HEK293 (cell line): ENCODE measurements around the gene B3GLCT.

ENCODE experiments used
- CTCF ChIA-PET: fragments of 350-600 bp; formaldehyde crosslinking; extraction: SDS; loops from one replicate; lab custom pipeline; 2021; ENCODE audit warnings: antibody characterized with exemption; lab: Yijun Ruan, JAX
- POLR2A ChIA-PET: fragments of 300-600 bp; formaldehyde crosslinking; extraction: SDS; loops from one replicate; lab custom pipeline; 2020; ENCODE audit warnings: antibody characterized with exemption, inconsistent platforms; lab: Yijun Ruan, JAX
- H3K27ac ChIP-seq: fragments of 200-500 bp; sonication (Bioruptor generic); 2 replicates; pipeline ENCODE4 v1.5.1; 2014; ENCODE audit warnings: low read depth, low read length, control low read depth, inconsistent platforms; ENCODE audit errors: extremely low read depth
- H3K36me3 ChIP-seq, 2 experiments: fragments of 200-500 bp in 1 of 2; sonication (Bioruptor generic) in 1 of 2; 1 replicate in 1 of 2; 2 replicates in 1 of 2; pipeline ENCODE4 v1.5.1; 2014 to 2017; ENCODE audit warnings: inconsistent platforms in 2 of 2, low read length in 2 of 2; ENCODE audit not compliant: control insufficient read depth in 2 of 2, insufficient read depth in 1 of 2
- H3K4me1 ChIP-seq: fragments of 200-500 bp; sonication (Bioruptor generic); 2 replicates; pipeline ENCODE4 v1.5.1; 2014; ENCODE audit warnings: mild to moderate bottlenecking, low read length, inconsistent platforms; ENCODE audit not compliant: control insufficient read depth, insufficient read depth
- H3K4me3 ChIP-seq: 2 replicates; pipeline ENCODE4 v1.5.1; 2011; ENCODE audit warnings: low read depth, mild to moderate bottlenecking, control low read depth, low read length, moderate library complexity
- H3K9me3 ChIP-seq: fragments of 200-500 bp; sonication (Bioruptor generic); 2 replicates; pipeline ENCODE4 v1.5.1; 2014; ENCODE audit warnings: low read depth, low read length, inconsistent platforms; ENCODE audit not compliant: control insufficient read depth, insufficient read depth
- SETDB1 ChIP-seq: IDR thresholded peaks from one replicate; pipeline ENCODE4 v1.6.1; 2017; ENCODE audit warnings: mild to moderate bottlenecking, low read length, moderate library complexity, mixed read lengths; ENCODE audit not compliant: insufficient read length
- SP3 ChIP-seq: fragments of 450-650 bp; formaldehyde crosslinking; IDR thresholded peaks from 2 replicates; pipeline ENCODE4 v1.5.1; 2016; ENCODE audit warnings: missing biosample characterization, missing genetic modification characterization
- TCF7L2 ChIP-seq: IDR thresholded peaks from 2 replicates; pipeline ENCODE4 v1.6.1; 2011; ENCODE audit warnings: low read depth, mild to moderate bottlenecking, inconsistent platforms, low read length, moderate library complexity, borderline replicate concordance
- ZIC2 ChIP-seq: fragments of 450-650 bp; formaldehyde crosslinking; IDR thresholded peaks from 2 replicates; pipeline ENCODE4 v1.5.1; 2016; ENCODE audit warnings: missing biosample characterization, missing genetic modification characterization
- ZNF140 ChIP-seq: fragments of 450-650 bp; formaldehyde crosslinking; IDR thresholded peaks from 2 replicates; pipeline ENCODE4 v1.5.1; 2016; ENCODE audit warnings: missing biosample characterization, missing genetic modification characterization
- ZNF175 ChIP-seq: fragments of 450-650 bp; formaldehyde crosslinking; IDR thresholded peaks from 2 replicates; pipeline ENCODE4 v1.5.1; 2016; ENCODE audit warnings: missing biosample characterization, missing genetic modification characterization
- ZNF214 ChIP-seq: fragments of 450-650 bp; formaldehyde crosslinking; IDR thresholded peaks from 2 replicates; pipeline ENCODE4 v1.5.1; 2017; ENCODE audit warnings: missing biosample characterization, mild to moderate bottlenecking, missing genetic modification characterization, borderline replicate concordance
- ZNF221 ChIP-seq: fragments of 450-650 bp; formaldehyde crosslinking; IDR thresholded peaks from 2 replicates; pipeline ENCODE4 v1.5.1; 2017; ENCODE audit warnings: missing biosample characterization, missing genetic modification characterization, borderline replicate concordance
- ZNF274 ChIP-seq, 2 experiments: fragments of 200-500 bp in 1 of 2; fragments of 450-650 bp in 1 of 2; sonication (Bioruptor generic) in 1 of 2; formaldehyde crosslinking in 1 of 2; IDR thresholded peaks; 2 replicates each; pipeline versions ENCODE4 v1.5.1 to v1.6.1; 2014 to 2016; ENCODE audit warnings: borderline replicate concordance in 1 of 2, inconsistent platforms in 1 of 2, low read length in 1 of 2, missing biosample characterization in 1 of 2, missing genetic modification characterization in 1 of 2
- ZNF423 ChIP-seq: fragments of 450-650 bp; formaldehyde crosslinking; IDR thresholded peaks from 2 replicates; pipeline ENCODE4 v1.5.1; 2016; ENCODE audit warnings: missing biosample characterization, missing genetic modification characterization
- ZNF433 ChIP-seq: fragments of 450-650 bp; formaldehyde crosslinking; IDR thresholded peaks from 2 replicates; pipeline ENCODE4 v1.5.1; 2016; ENCODE audit warnings: missing biosample characterization, missing genetic modification characterization, low read depth
- ZNF48 ChIP-seq: fragments of 450-650 bp; formaldehyde crosslinking; IDR thresholded peaks from 2 replicates; pipeline ENCODE4 v1.5.1; 2016; ENCODE audit warnings: missing biosample characterization, missing genetic modification characterization
- ZNF529 ChIP-seq: fragments of 450-650 bp; formaldehyde crosslinking; IDR thresholded peaks from 2 replicates; pipeline ENCODE4 v1.5.1; 2017; ENCODE audit warnings: missing genetic modification characterization, missing biosample characterization; ENCODE audit not compliant: insufficient replicate concordance
- ZNF623 ChIP-seq: fragments of 450-650 bp; formaldehyde crosslinking; IDR thresholded peaks from 2 replicates; pipeline ENCODE4 v1.5.1; 2016; ENCODE audit warnings: missing biosample characterization, missing genetic modification characterization
- ZNF707 ChIP-seq: fragments of 450-650 bp; formaldehyde crosslinking; IDR thresholded peaks from 2 replicates; pipeline ENCODE4 v1.5.1; 2016; ENCODE audit warnings: missing biosample characterization, missing genetic modification characterization
- TF ChIP-seq, protein P1 (sequence below): fragments of 450-650 bp; formaldehyde crosslinking; IDR thresholded peaks from 2 replicates; pipeline ENCODE4 v1.5.1; 2016; ENCODE audit warnings: missing biosample characterization, missing genetic modification characterization
- TF ChIP-seq, protein P2 (sequence below): fragments of 450-650 bp; formaldehyde crosslinking; IDR thresholded peaks from 2 replicates; pipeline ENCODE4 v1.5.1; 2016; ENCODE audit warnings: missing biosample characterization, missing genetic modification characterization
- TF ChIP-seq, protein P3 (sequence below): fragments of 450-650 bp; IDR thresholded peaks from 2 replicates; pipeline ENCODE4 v1.5.1; 2018; ENCODE audit warnings: missing biosample characterization, missing genetic modification characterization
- TF ChIP-seq, protein P4 (sequence below): fragments of 450-650 bp; formaldehyde crosslinking; IDR thresholded peaks from 2 replicates; pipeline ENCODE4 v1.5.1; 2017; ENCODE audit warnings: missing biosample characterization, missing genetic modification characterization

B3GLCT gene

DNA sequence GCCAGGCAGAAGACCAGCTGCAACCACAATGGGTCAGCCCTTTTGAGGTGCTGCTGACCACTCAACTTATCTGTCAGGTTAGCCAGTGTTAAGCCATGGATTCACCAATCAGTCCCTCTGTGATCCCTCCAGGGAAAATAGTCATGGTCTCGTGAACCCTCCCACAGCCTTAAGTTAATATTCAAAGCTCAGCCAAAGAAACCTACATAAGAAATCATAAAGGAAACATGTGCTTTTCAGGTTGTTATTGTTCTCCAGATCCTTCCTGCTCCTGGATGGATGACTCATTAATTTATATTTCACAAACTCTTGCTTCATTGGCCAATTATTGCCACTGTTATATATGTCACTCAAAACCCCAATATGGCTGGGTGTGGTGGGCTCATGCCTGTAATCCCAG, 161.9 kb downstream of the B3GLCT start:
- Histone ChIP-seq H3K27ac (no peak overlapping the region), H3K9me3 (no peaks in the 10 kb centered on the region), H3K36me3 (no peaks in the 10 kb centered on the region), H3K4me3 (no peak overlapping the region), H3K4me1 (no peaks in the 10 kb centered on the region)
- ChIA-PET CTCF (no interaction called here), POLR2A (no interaction called here)
- TF ChIP-seq ZNF48 (tag by site-specific recombination) = no peak
- TF ChIP-seq ZIC2 (tag by site-specific recombination) = no peak
- no peak for TF ChIP-seq ZNF529

DNA sequence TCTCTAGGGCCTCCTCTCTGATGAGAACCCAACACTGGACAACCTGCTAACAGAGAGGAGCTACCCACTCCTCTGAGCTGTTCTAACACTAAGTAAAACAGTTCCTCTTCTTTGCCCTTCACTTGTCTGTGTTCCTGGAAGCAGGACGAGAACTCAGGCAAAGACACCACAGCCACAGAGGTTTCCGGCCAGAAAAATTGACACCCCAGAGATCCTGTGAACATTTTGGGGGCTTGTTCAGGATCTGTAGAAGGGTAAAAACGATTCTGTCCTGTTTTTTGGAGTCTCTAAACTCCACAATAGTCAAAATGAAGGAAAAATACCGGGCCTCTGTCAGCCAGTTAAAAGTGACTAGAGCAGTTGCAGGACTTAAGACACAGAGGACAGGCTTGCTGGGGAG, 165.9 kb downstream of the B3GLCT start:
- TF ChIP-seq ZNF221 (no peak), ZNF433 (tag by site-specific recombination) (no peak), SETDB1 (peak; percentile 58)
- TF ChIP-seq, protein P1, sequence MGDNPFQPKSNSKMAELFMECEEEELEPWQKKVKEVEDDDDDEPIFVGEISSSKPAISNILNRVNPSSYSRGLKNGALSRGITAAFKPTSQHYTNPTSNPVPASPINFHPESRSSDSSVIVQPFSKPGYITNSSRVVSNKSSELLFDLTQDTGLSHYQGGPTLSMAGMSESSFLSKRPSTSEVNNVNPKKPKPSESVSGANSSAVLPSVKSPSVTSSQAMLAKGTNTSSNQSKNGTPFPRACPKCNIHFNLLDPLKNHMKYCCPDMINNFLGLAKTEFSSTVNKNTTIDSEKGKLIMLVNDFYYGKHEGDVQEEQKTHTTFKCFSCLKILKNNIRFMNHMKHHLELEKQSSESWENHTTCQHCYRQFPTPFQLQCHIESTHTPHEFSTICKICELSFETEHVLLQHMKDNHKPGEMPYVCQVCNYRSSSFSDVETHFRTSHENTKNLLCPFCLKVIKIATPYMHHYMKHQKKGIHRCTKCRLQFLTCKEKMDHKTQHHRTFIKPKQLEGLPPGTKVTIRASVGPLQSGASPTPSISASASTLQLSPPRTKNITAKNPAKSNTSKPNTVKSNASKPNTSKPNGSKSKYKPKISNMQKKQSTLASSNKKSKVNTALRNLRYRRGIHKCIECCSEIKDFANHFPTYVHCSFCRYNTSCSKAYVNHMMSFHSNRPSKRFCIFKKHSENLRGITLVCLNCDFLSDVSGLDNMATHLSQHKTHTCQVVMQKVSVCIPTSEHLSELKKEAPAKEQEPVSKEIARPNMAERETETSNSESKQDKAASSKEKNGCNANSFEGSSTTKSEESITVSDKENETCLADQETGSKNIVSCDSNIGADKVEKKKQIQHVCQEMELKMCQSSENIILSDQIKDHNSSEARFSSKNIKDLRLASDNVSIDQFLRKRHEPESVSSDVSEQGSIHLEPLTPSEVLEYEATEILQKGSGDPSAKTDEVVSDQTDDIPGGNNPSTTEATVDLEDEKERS (tag by site-specific recombination) = no peak
- Histone ChIP-seq H3K9me3 (no peaks in the 10 kb centered on the region), H3K4me3 (no peak overlapping the region), H3K27ac (no peak overlapping the region), H3K4me1 (no peaks in the 10 kb centered on the region), H3K36me3 (no peaks in the 10 kb centered on the region)
- ChIA-PET CTCF (no interaction called here), POLR2A (no interaction called here)

DNA sequence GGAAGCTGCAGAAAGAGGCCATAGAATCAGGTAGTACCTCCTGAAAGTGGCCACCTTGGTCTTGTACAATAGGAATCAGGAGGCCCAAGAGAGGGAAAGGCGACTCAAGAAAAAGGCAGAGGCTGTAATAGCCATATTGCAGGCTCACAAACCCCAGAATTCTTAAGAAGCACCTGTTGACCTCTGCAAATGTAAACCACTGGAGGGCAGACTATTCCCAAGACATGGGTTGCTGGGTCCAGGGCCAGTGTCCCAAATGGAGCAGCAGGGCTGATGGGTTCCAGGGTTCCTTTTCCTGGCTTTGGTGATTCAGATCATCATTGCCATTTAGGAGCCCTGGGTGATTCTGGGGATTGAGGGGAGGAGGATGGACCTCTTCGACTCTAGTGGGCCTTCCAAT, 167.6 kb downstream of the B3GLCT start:
- Histone ChIP-seq H3K4me1 (no peaks in the 10 kb centered on the region), H3K4me3 (no peak overlapping the region), H3K36me3 (no peaks in the 10 kb centered on the region), H3K9me3 (no peaks in the 10 kb centered on the region), H3K27ac (no peak overlapping the region)
- ChIA-PET POLR2A (no interaction called here), CTCF (no interaction called here)
- TF ChIP-seq ZNF274 (IDR thresholded peaks at IDR 0.05; ENCODE audit: low read length) = no peak
- TF ChIP-seq ZNF274 (tag by site-specific recombination; IDR thresholded peaks at IDR 0.05; ENCODE audit: borderline replicate concordance) = no peak
- no peak for TF ChIP-seq SP3
- TF ChIP-seq ZNF529 = no peak
- no peak for TF ChIP-seq ZNF175 (tag by site-specific recombination)
- no peak for TF ChIP-seq ZNF140
- TF ChIP-seq, protein P2, sequence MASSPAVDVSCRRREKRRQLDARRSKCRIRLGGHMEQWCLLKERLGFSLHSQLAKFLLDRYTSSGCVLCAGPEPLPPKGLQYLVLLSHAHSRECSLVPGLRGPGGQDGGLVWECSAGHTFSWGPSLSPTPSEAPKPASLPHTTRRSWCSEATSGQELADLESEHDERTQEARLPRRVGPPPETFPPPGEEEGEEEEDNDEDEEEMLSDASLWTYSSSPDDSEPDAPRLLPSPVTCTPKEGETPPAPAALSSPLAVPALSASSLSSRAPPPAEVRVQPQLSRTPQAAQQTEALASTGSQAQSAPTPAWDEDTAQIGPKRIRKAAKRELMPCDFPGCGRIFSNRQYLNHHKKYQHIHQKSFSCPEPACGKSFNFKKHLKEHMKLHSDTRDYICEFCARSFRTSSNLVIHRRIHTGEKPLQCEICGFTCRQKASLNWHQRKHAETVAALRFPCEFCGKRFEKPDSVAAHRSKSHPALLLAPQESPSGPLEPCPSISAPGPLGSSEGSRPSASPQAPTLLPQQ (tag by site-specific recombination) = no peak
- TF ChIP-seq, all 188 proteins: peak for 0

DNA sequence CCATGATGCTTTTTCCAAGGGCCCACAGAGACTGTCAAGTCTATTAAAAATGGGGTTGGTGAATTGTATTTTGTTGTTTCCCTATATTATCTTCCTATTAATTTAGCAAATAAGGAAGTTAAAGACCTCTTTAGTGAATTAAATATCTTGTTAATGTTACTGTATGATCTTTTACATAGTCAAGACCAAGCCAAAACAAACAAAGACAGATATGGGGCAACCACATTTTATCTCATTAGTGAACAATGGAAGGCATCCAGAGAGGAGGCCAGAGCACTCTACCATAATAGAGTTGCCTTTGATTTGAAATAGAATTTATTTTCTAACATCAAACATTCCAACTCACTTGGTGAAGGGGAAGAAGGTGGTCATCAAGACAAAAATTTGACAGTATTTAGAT, 169.4 kb downstream of the B3GLCT start:
- no peaks in the 10 kb centered on the region for H3K4me1 ChIP-seq
- ChIA-PET POLR2A (no interaction called here), CTCF (no interaction called here)
- H3K36me3 ChIP-seq = no peaks in the 10 kb centered on the region
- no peak overlapping the region for H3K4me3 ChIP-seq
- H3K27ac ChIP-seq = no peak overlapping the region
- no peaks in the 10 kb centered on the region for H3K9me3 ChIP-seq
- TF ChIP-seq, protein P3, sequence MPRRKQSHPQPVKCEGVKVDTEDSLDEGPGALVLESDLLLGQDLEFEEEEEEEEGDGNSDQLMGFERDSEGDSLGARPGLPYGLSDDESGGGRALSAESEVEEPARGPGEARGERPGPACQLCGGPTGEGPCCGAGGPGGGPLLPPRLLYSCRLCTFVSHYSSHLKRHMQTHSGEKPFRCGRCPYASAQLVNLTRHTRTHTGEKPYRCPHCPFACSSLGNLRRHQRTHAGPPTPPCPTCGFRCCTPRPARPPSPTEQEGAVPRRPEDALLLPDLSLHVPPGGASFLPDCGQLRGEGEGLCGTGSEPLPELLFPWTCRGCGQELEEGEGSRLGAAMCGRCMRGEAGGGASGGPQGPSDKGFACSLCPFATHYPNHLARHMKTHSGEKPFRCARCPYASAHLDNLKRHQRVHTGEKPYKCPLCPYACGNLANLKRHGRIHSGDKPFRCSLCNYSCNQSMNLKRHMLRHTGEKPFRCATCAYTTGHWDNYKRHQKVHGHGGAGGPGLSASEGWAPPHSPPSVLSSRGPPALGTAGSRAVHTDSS = no peak
- TF ChIP-seq ZNF707 (tag by site-specific recombination) (no peak), ZNF214 (no peak), ZNF423 (tag by site-specific recombination) (no peak), TCF7L2 (no peak), ZNF623 (tag by site-specific recombination) (no peak)
- TF ChIP-seq, protein P4, sequence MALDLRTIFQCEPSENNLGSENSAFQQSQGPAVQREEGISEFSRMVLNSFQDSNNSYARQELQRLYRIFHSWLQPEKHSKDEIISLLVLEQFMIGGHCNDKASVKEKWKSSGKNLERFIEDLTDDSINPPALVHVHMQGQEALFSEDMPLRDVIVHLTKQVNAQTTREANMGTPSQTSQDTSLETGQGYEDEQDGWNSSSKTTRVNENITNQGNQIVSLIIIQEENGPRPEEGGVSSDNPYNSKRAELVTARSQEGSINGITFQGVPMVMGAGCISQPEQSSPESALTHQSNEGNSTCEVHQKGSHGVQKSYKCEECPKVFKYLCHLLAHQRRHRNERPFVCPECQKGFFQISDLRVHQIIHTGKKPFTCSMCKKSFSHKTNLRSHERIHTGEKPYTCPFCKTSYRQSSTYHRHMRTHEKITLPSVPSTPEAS (tag by site-specific recombination) = no peak
